Measurements from ENCODE around the gene FHOD3. TPM values are rescaled to one million over a fixed set of nuclear protein-coding genes. Genes with fewer than 3 reads are reported as not detected.

FHOD3 gene
- polyA plus RNA-seq, 1 experiment, result 41.1 TPM

GRCh38 chr18:36706134-36706881 lies 408.8 kb downstream of the FHOD3 start:
- CTCF ChIA-PET, result interaction anchor here (1.0 kb wide), 1 partner anchor 18 kb away, joined by 4 read pairs; no protein-coding TSS in a partner anchor
- Histone ChIP-seq H3K27me3 (ENCODE audit: control insufficient read depth, insufficient read depth, low read length) (no peaks in the 10 kb centered on the region), H3K27ac (ENCODE audit: low read depth, low read length) (no peak overlapping the region), H3K9me3 (ENCODE audit: control insufficient read depth, insufficient read depth, low read length) (no peaks in the 10 kb centered on the region; the same call in 1 of the 2 replicates), H3K4me3 (ENCODE audit: low read depth, low read length) (no peak overlapping the region)
- DNase-seq (ENCODE audit: low read depth, low spot score), result no peak
- TF ChIP-seq CTCF (IDR thresholded peaks at IDR 0.05; ENCODE audit: low read depth, low read length), result no peak
- POLR2A ChIA-PET, result no interaction called here

GRCh38 chr18:36708366-36708765 lies 410.9 kb downstream of the FHOD3 start:
- CTCF ChIA-PET, result interaction anchor here (1.0 kb wide), 1 partner anchor 20 kb away, joined by 4 read pairs; no protein-coding TSS in a partner anchor
- Histone ChIP-seq H3K4me3 (ENCODE audit: low read depth, low read length) (no peak overlapping the region), H3K27ac (ENCODE audit: low read depth, low read length) (no peak overlapping the region), H3K9me3 (ENCODE audit: control insufficient read depth, insufficient read depth, low read length) (no peaks in the 10 kb centered on the region; the same call in 1 of the 2 replicates), H3K27me3 (ENCODE audit: control insufficient read depth, insufficient read depth, low read length) (no peaks in the 10 kb centered on the region)
- TF ChIP-seq CTCF (IDR thresholded peaks at IDR 0.05; ENCODE audit: low read depth, low read length), result no peak
- no peak for DNase-seq (ENCODE audit: low read depth, low spot score)
- POLR2A ChIA-PET, result interaction anchor here (1.4 kb wide), 1 partner anchor 14 kb away, joined by 3 read pairs; no protein-coding TSS in a partner anchor

- no peak overlapping the region for H3K27ac ChIP-seq (ENCODE audit: low read depth, low read length)
- POLR2A ChIA-PET, result no interaction called here
- no peak for TF ChIP-seq CTCF (IDR thresholded peaks at IDR 0.05; ENCODE audit: low read depth, low read length)
- H3K27me3 ChIP-seq (ENCODE audit: control insufficient read depth, insufficient read depth, low read length), result no peaks in the 10 kb centered on the region
- H3K9me3 ChIP-seq (ENCODE audit: control insufficient read depth, insufficient read depth, low read length), result no peaks in the 10 kb centered on the region
- CTCF ChIA-PET, result no interaction called here
- no peak overlapping the region for H3K4me3 ChIP-seq (ENCODE audit: low read depth, low read length)
- DNase-seq (ENCODE audit: low read depth, low spot score), result no peak
Observed at GRCh38 chr18:36709315-36709714, 411.8 kb downstream of the FHOD3 start.

DNA sequence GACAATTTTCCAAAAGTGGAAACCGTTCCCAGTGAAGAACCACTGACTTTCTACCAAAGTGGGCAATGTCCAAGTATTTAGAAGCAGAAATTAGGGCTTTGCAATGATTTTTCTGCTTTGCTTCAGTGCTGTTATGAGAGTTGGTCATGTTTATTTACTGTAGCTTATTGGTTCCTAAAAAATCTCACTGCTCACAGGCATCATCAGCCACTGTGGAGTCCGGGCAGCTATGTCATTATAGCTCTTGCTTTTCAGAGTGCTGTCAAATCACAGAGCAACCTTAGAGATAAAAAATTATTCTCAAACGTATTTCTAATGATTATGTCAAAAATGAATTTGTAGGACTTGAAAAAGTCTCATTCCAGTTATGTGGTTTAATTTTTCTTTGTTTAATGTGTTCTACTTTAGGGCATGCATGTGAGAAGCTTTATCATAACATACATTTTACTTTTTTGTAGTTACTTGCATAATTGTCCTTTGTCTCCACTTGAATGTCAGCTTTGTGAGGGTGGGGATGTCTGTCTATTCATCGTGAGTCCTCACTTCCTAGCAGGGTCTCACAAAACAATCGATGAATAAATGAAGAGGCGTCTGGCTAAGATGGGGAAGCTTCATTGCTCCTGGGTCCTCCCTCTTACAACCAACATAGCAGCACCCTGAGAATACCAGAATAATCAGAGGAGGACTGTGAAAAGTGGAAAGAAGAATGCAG lies 413.7 kb downstream of the FHOD3 start:
- no peak for DNase-seq (ENCODE audit: low read depth, low spot score)
- Histone ChIP-seq H3K27ac (ENCODE audit: low read depth, low read length) (no peak overlapping the region), H3K9me3 (ENCODE audit: control insufficient read depth, insufficient read depth, low read length) (no peaks in the 10 kb centered on the region), H3K27me3 (ENCODE audit: control insufficient read depth, insufficient read depth, low read length) (no peaks in the 10 kb centered on the region), H3K4me3 (ENCODE audit: low read depth, low read length) (no peak overlapping the region)
- no peak for TF ChIP-seq CTCF (IDR thresholded peaks at IDR 0.05; ENCODE audit: low read depth, low read length)
- ChIA-PET POLR2A (interaction anchor here (0.7 to 1.0 kb wide), 2 partner anchors 19 to 418 kb away, joined by 4 read pairs; no protein-coding TSS in a partner anchor), CTCF (interaction anchor here (1.6 to 2.2 kb wide), 2 partner anchors 23 to 25 kb away, joined by 4 to 25 read pairs; no protein-coding TSS in a partner anchor)

All from AG04450 (cell line).